Activated T-helper 17 cell treated with anti-CD3 and anti-CD28 coated beads, Interleukin-2, amount 50 U/mL, for 72 hours (primary cell): ENCODE results near the gene SCAF4. TPM values are rescaled to one million over a fixed set of nuclear protein-coding genes. Genes with fewer than 3 reads are reported as not detected.
A peak's percentile ranks its signal among the peaks of the same experiment; 100 is the strongest.

Experiments
- ATAC-seq: fragments of 150-1000 bp; cut with Tn5 transposase; replicated peaks from 2 replicates; pipeline ENCODE4 v1.10.0; 2021; ENCODE audit warnings: mild to moderate bottlenecking, moderate library complexity
- H3K27ac Mint-ChIP-seq: one replicate; pipeline ENCODE4 v1.8.0; 2022; ENCODE audit warnings: mixed read lengths
- H3K27me3 Mint-ChIP-seq: one replicate; pipeline ENCODE4 v1.8.0; 2022; ENCODE audit warnings: mixed read lengths
- H3K36me3 Mint-ChIP-seq: one replicate; pipeline ENCODE4 v1.8.0; 2022; ENCODE audit warnings: low read depth, mild to moderate bottlenecking, mixed read lengths
- H3K4me1 Mint-ChIP-seq: one replicate; pipeline ENCODE4 v1.8.0; 2022; ENCODE audit warnings: mixed read lengths
- H3K4me3 Mint-ChIP-seq: one replicate; pipeline ENCODE4 v1.8.0; 2022; ENCODE audit warnings: mild to moderate bottlenecking, mixed read lengths
- H3K9me3 Mint-ChIP-seq: one replicate; pipeline ENCODE4 v1.8.0; 2022; ENCODE audit warnings: mixed read lengths
- total RNA-seq, 2 donors: library from RNA; stranded (reverse); gene quantifications; one replicate each; pipeline ENCODE4 v1.2.3, GENCODE V29; 2022

SCAF4 gene
- total RNA-seq, 2 donors from 2014 or later = 33.0 to 46.7 TPM

DNA sequence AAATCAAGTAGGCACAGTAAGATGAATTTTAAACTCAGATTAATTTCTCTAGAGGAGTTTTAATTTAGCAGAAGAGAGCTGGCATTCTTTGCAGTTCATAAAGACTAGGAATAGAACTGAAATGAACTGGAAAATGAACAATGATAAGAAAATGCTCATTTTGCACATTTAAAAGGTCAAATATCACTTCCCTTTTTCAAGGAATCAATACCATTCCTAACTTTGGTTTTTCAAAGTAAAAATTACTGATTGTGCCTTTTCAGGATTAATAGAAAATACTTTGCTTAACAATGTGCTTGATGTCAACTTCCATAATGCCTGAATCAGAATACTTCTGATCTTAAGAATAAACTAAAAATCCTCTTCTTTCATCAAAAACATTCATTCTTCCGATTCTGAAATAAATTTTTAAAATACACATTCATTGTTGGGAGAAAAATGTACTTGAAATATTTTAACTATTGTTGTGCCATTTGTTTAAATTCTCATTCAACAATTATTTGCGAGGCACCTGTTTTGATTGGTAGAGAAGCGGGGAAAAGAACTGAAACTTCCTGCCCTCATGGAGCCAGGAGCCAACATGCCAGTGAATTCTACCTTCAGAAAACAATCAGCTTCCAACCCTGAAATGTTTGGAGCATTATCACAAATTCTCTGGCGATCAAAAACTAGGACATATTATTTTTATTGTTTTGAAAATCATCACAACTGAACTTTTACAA is 2.1 kb downstream of the SCAF4 start:
- peaks cover 8% of the 10 kb centered on the region for H3K4me1 Mint-ChIP-seq
- H3K27me3 Mint-ChIP-seq = no peaks in the 10 kb centered on the region
- no peak for ATAC-seq
- no peak overlapping the region for H3K4me3 Mint-ChIP-seq
- no peaks in the 10 kb centered on the region for H3K9me3 Mint-ChIP-seq
- peaks cover 16% of the 10 kb centered on the region for H3K36me3 Mint-ChIP-seq
- no peak overlapping the region for H3K27ac Mint-ChIP-seq

DNA sequence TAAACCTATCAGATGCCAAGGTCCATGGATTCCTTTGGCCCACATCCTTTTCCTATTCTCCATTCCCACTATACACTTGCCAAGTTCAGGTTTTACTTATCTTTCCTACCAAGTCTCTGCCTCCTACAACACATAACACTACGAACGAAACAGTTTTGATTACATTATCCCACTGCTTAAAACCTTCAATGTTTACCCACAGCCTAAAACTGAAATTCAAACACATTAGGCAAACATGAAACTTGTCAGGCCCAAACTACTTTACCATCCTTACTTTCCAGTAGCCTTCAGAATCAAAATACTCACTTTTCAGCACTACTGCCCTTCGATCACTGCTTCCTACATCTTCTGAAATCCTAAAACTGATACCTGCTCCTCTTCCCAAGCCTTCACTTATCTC is 3.0 kb downstream of the SCAF4 start:
- Mint-ChIP-seq H3K9me3 (no peaks in the 10 kb centered on the region), H3K27ac (no peak overlapping the region), H3K36me3 (peaks cover 16% of the 10 kb centered on the region), H3K27me3 (no peaks in the 10 kb centered on the region), H3K4me1 (peaks cover 15% of the 10 kb centered on the region), H3K4me3 (no peak overlapping the region)
- no peak for ATAC-seq

DNA sequence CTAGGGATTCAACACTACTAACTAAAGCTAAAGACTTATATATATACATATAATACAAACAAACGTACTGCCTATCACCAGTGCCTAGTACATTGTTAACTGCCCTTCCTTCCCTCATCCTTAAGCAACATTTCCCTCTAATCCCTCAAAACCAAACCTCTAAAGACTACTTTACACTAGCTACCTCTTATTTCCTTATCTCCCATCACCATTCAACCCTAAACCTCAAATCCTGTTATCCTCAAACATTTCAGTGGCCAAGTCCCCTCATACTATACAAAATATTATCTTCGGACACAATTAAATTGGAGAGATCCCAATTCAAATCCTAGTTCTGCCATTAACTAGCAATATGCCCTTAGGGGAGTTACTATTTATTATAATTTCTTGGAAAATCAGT is 3.7 kb downstream of the SCAF4 start:
- Mint-ChIP-seq H3K36me3 (peaks cover 16% of the 10 kb centered on the region), H3K4me3 (no peak overlapping the region), H3K27me3 (no peaks in the 10 kb centered on the region), H3K9me3 (no peaks in the 10 kb centered on the region), H3K4me1 (peaks cover 20% of the 10 kb centered on the region), H3K27ac (no peak overlapping the region)
- ATAC-seq = no peak

DNA sequence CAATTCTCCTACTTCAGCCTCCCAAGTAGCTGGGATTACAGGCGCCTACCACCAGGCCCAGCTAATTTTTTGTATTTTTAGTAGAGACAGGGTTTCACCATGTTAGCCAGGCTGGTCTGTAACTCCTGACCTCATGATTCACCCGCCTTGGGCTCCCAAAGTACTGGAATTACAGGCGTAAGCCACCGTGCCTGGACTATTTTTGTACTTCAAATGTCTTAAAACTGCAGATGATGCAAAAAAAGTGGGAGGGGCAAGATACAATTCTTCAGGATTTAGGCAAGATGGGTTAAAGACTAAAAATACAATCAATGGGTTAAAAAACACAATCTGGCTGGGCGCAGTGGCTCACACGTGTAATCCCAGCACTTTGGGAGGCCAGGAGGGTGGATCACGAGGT is 4.7 kb downstream of the SCAF4 start:
- ATAC-seq = no peak
- H3K4me1 Mint-ChIP-seq = peaks cover 20% of the 10 kb centered on the region
- H3K9me3 Mint-ChIP-seq = no peaks in the 10 kb centered on the region
- H3K27me3 Mint-ChIP-seq = no peaks in the 10 kb centered on the region
- no peak overlapping the region for H3K4me3 Mint-ChIP-seq
- H3K36me3 Mint-ChIP-seq = peaks cover 16% of the 10 kb centered on the region
- H3K27ac Mint-ChIP-seq = no peak overlapping the region

DNA sequence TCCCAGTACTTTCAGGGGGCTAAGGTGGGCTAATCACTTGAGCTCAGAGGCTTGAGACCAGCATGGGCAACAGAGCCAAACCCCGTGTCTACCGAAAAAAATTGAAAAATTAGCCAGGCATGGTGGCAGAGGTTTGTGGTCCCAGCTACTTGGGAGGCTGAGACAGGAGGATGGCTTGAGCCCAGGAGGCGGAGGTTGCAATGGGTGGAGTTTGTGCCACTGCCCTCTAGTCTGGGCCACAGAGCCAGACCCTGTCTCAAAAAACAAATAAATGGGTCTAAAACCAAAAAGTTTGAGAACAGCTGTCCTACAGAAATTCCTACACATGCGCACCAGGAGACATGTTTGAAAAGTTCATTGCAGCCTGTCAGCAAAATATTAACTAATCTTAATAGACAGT is 5.5 kb downstream of the SCAF4 start:
- H3K36me3 Mint-ChIP-seq = peaks cover 16% of the 10 kb centered on the region
- H3K9me3 Mint-ChIP-seq = no peaks in the 10 kb centered on the region
- ATAC-seq = no peak
- no peaks in the 10 kb centered on the region for H3K27me3 Mint-ChIP-seq
- H3K27ac Mint-ChIP-seq = no peak overlapping the region
- peaks cover 22% of the 10 kb centered on the region for H3K4me1 Mint-ChIP-seq
- no peak overlapping the region for H3K4me3 Mint-ChIP-seq

DNA sequence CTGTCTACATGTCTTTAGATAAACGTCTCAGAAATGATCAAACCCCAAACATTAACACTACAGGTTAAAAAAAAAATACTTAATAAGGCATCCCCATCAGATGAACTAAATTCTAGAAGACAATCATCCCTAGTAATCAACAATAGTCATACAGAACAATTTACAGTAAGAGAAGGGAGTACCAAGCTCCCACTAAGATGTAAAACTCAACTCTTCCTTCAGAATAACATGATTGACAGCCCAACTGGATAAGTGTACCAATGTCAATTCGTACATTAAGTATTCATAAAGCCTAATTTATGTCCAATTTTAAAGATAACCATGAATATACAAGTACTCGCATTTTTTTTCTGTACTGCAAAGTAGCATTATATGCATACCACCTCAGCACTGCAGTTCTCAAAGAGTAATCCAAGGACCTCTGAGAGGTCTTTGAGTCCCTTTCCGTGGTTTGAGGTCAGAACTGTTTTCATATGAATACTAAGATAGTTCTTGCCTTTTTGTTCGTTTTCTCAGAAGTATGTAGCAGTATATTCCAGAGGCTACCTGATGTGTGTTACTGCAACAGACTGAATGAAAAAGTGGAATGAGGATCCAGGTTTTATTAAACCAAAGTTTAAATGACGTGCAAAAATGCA is 6.6 kb downstream of the SCAF4 start:
- H3K36me3 Mint-ChIP-seq = peaks cover 11% of the 10 kb centered on the region
- H3K27me3 Mint-ChIP-seq = no peaks in the 10 kb centered on the region
- H3K4me3 Mint-ChIP-seq = peak overlapping the region; percentile 51
- peaks cover 30% of the 10 kb centered on the region for H3K4me1 Mint-ChIP-seq
- peak overlapping the region; percentile 85 for H3K27ac Mint-ChIP-seq
- H3K9me3 Mint-ChIP-seq = no peaks in the 10 kb centered on the region
- ATAC-seq = peak; percentile 91

DNA sequence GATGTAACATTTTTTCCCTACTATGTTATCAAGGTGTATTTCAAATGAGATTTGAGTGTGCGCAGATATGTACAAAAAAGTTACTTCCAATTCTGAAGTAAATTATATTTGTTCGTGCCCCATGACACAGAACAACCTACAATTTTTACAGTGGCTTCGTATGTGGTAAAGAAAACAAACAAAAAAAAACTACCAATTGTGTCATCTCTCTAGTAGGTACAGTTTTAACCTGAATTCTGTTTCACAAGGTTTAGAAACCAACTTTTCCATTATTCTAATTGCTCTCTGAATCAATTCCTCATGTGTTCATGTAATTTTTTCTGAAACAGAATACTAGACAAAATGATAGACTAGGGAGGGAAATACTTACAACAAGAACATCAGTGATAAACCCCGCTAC is 7.4 kb downstream of the SCAF4 start:
- no peaks in the 10 kb centered on the region for H3K9me3 Mint-ChIP-seq
- H3K27me3 Mint-ChIP-seq = no peaks in the 10 kb centered on the region
- peaks cover 8% of the 10 kb centered on the region for H3K36me3 Mint-ChIP-seq
- peak overlapping the region; percentile 51 for H3K4me3 Mint-ChIP-seq
- peak overlapping the region; percentile 85 for H3K27ac Mint-ChIP-seq
- peaks cover 34% of the 10 kb centered on the region for H3K4me1 Mint-ChIP-seq
- ATAC-seq = peak; percentile 68

DNA sequence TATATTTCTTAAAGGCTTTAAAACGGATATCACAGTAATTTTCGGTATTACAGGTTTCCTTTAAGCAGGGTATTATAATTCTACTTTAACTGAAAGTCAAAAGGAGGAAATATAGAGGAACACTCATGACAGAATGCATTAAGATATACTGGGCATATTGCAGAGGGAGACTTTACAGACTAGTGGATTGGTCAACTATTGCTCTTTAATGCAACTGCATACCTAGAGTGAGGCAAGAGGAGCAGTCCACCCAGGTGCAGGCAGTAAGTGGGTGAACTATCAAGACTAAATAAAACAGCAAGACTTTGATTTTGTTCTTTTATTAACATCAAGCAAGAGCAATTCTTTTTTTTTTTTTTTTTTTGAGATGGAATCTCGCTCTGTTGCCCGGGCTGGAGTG is 10.5 kb downstream of the SCAF4 start:
- Mint-ChIP-seq H3K4me3 (no peak overlapping the region), H3K27ac (no peak overlapping the region), H3K4me1 (peaks cover 49% of the 10 kb centered on the region), H3K36me3 (peaks cover 8% of the 10 kb centered on the region), H3K27me3 (no peaks in the 10 kb centered on the region), H3K9me3 (no peaks in the 10 kb centered on the region)
- ATAC-seq = no peak

DNA sequence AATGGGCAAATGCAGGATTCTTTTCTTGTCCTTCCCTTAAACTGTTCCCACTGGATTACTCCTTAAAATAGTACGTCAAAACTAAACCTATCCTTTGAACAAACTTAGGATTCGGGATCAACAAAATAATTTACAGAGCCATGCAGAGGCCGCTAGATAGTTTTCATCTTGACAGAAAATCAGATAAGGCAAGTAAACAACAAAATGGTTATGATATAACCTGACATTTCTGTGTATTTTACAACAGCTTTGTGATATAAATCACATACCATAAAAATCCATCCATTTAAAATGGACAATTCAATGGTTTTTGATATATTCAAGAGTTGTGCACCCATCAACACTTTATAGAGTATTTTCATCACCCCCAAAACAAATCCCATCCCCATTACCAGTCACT is 11.2 kb downstream of the SCAF4 start:
- Mint-ChIP-seq H3K4me3 (peak overlapping the region; percentile 17), H3K27ac (no peak overlapping the region), H3K4me1 (peaks cover 51% of the 10 kb centered on the region), H3K36me3 (peaks cover 8% of the 10 kb centered on the region), H3K27me3 (no peaks in the 10 kb centered on the region), H3K9me3 (no peaks in the 10 kb centered on the region)
- ATAC-seq = no peak

DNA sequence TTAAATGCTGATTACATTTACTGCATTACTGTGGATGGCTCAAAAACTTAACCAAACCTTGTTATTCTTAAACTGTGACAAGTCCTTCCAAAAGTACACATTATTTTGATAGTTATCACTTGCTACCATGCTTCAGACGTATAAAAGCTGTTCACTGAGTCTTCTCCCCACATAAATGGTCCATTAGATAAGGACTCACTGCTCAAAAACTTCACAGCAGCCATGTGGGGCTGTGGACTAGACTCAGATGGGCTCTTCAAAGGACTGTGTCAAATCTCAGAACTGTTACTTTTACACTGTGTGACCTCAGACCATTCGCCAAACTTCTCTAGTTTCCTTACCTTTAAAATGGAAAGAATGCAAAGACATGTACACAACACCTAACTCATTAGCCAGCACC is 11.6 kb downstream of the SCAF4 start:
- Mint-ChIP-seq H3K27ac (no peak overlapping the region), H3K4me3 (peak overlapping the region; percentile 17), H3K9me3 (no peaks in the 10 kb centered on the region), H3K27me3 (no peaks in the 10 kb centered on the region), H3K4me1 (peaks cover 49% of the 10 kb centered on the region), H3K36me3 (peaks cover 6% of the 10 kb centered on the region)
- ATAC-seq = peak; percentile 35

DNA sequence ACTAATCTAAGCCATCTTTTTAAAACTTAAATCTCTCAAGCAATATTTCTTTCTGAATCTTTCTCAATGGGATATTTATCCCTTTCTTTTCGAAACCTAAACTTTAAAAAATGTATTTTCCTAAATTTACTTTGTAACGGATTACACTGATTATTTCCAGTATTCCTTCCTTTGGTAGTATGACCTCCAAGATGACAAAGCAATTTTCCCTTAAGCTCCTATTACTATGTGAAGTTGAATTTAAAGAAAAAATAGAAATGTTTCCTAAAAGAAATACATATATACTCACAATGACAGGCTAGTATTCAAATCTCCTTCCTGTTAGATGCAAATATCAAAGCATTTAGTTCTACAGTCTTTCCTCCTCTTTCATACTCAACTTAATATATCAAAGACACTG is 15.8 kb downstream of the SCAF4 start:
- H3K36me3 Mint-ChIP-seq = no peaks in the 10 kb centered on the region
- H3K9me3 Mint-ChIP-seq = no peaks in the 10 kb centered on the region
- peak overlapping the region; percentile 41 for H3K27ac Mint-ChIP-seq
- H3K4me1 Mint-ChIP-seq = peaks cover 41% of the 10 kb centered on the region
- no peaks in the 10 kb centered on the region for H3K27me3 Mint-ChIP-seq
- no peak overlapping the region for H3K4me3 Mint-ChIP-seq
- no peak for ATAC-seq

DNA sequence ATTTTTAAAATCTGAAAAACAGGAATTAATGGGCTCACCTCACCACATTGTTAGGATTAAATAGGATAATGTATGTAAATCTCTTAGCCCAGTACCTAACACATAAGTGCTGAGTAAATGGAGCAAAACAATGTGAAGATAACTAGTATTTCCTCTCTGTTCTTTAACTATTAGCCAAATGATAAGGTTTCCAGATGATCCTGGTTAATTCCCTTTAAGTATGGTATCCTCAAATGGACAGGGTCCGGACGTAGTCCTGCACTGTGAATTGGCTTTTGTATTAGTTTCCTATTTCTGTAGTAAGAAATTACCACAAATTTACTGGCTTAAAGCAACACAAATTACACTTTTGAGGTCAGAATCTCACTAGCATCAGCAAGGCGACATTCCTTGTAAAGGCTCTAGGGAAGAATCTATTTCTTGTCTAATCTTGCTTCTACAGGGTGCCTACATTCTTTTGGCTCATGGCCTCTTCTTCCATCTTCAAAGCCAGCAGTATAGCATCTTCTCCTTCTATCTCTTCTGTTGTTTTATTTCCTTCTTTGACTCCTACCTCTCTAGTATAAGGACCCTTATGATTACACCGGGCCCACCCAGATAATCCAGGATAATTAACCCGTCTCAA is 17.1 kb downstream of the SCAF4 start:
- ATAC-seq = no peak
- Mint-ChIP-seq H3K27me3 (no peaks in the 10 kb centered on the region), H3K27ac (peak overlapping the region; percentile 92), H3K9me3 (no peaks in the 10 kb centered on the region), H3K4me3 (peak overlapping the region; percentile 66), H3K36me3 (peaks cover 7% of the 10 kb centered on the region), H3K4me1 (peaks cover 44% of the 10 kb centered on the region)

DNA sequence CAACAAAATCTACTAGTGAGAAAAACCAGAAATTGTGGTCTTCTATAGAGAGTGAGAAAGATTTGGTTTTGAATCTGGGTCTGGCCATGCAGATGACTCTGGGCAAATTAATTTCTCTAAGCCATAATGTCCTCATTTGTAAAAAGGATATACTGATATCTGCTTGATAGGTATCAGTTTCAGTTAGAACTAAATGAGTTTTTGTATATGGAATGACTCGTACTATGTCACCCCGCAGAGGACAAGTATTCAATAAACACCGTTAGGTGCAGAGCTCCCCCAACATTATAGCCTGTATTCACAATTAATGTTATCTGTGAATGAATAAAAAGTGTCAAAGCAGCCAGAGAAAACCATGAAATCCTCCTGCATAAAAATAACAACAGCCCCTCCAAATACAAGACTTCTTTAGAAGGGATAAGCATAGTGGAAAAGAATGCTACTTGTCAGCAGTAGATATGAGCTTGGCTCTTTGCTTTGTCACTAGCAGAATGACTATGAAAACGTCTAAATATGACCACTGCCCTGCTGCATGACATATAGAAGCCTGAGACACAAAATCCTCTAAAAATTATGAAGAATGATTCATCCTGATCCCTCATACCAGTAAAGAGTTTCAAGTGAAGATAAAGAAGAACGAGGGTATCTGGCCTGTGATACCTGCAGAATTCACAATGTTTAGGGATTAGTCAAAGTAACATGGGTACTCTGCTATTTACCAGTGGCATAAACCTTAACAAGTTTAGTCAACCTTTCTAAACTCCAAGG is 17.8 kb downstream of the SCAF4 start:
- no peaks in the 10 kb centered on the region for H3K27me3 Mint-ChIP-seq

DNA sequence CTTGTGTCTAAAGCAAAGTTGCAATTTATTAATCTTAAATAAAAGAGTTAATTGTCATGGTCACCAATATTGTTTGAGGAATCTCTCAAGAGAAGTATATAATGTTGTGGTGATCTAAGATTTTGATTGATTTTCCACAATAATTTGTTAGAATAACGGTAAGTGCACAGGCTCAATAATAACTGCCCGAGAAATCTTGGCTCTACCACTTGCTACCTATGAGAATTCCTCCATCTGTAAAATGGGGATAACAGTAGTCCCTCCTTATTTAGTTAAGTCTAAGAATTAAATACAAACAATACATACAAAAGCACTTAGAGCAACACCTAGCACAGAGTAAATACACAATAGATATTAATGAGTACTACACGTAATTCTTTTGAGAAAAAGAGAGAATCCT is 18.8 kb downstream of the SCAF4 start:
- H3K4me3 Mint-ChIP-seq = peak overlapping the region; percentile 66
- no peak for ATAC-seq

More for the DNA sequence above, 17.8 kb downstream of the SCAF4 start:
- Mint-ChIP-seq H3K9me3 (no peaks in the 10 kb centered on the region), H3K36me3 (peaks cover 8% of the 10 kb centered on the region), H3K4me3 (peak overlapping the region; percentile 66), H3K4me1 (peaks cover 47% of the 10 kb centered on the region), H3K27ac (peak overlapping the region; percentile 92)
- ATAC-seq = peak; percentile 94

More for the DNA sequence above, 18.8 kb downstream of the SCAF4 start:
- Mint-ChIP-seq H3K27ac (peak overlapping the region; percentile 92), H3K36me3 (peaks cover 8% of the 10 kb centered on the region), H3K9me3 (no peaks in the 10 kb centered on the region), H3K4me1 (peaks cover 44% of the 10 kb centered on the region), H3K27me3 (no peaks in the 10 kb centered on the region)
